B cell (primary cell): Measurements from ENCODE around the gene SYT13. TPM values are rescaled to one million over a fixed set of nuclear protein-coding genes. Genes with fewer than 3 reads are reported as not detected.

ENCODE experiments used
- ATAC-seq: fragments of 200-7000 bp; cut with Tn5 transposase; one replicate; pipeline ENCODE4 v1.10.0; 2021; ENCODE audit warnings: low read depth, mild to moderate bottlenecking, moderate number of reproducible peaks, moderate library complexity
- CTCF ChIA-PET: fragments of 350-600 bp; sonication (Branson Sonifier 250); formaldehyde crosslinking; loops from one replicate; lab custom pipeline; 2021; ENCODE audit warnings: antibody characterized with exemption, inconsistent platforms; lab: Charles Lee
- POLR2A ChIA-PET: fragments of 350-600 bp; sonication (Branson Sonifier 250); formaldehyde crosslinking; loops from one replicate; lab custom pipeline; 2021; ENCODE audit warnings: antibody characterized with exemption; lab: Charles Lee
- DNase-seq: peaks from one replicate; pipeline ENCODE4 v3.0.0; 2013
- H2AFZ ChIP-seq: 2 replicates; pipeline ENCODE4 v1.6.1; 2012; ENCODE audit warnings: mild to moderate bottlenecking, low read depth, low read length; ENCODE audit not compliant: insufficient read depth, poor library complexity, severe bottlenecking
- H3K27ac ChIP-seq, 2 donors: 1 replicate in 1 of 2; 2 replicates in 1 of 2; pipeline ENCODE4 v1.5.1; 2012 to 2013; ENCODE audit warnings: low read length in 2 of 2, mild to moderate bottlenecking in 2 of 2, moderate library complexity in 1 of 2
- H3K27me3 ChIP-seq, 4 experiments: fragments of 200-600 bp in 1 of 4; sonication (generic) in 1 of 4; replicated peaks in 1 of 4; 1 replicate in 2 of 4; 2 replicates in 2 of 4; pipeline versions ENCODE4 v1.6.1 to v1.7.0; 2013 to 2016; ENCODE audit warnings: low read length in 3 of 4, mild to moderate bottlenecking in 2 of 4, mixed read lengths in 1 of 4, moderate library complexity in 1 of 4; ENCODE audit not compliant: insufficient read depth in 4 of 4, control insufficient read depth in 3 of 4; ENCODE audit errors: control extremely low read depth in 1 of 4
- H3K36me3 ChIP-seq, 2 experiments: replicated peaks in 1 of 2; 1 replicate in 1 of 2; 2 replicates in 1 of 2; pipeline versions ENCODE4 v1.6.1 to v1.7.1; 2013; ENCODE audit warnings: low read length in 1 of 2; ENCODE audit not compliant: insufficient read depth in 2 of 2, control insufficient read depth in 1 of 2; ENCODE audit errors: control extremely low read depth in 1 of 2, extremely low read depth in 1 of 2
- H3K4me1 ChIP-seq, 2 donors: fragments of 200-600 bp in 1 of 2; sonication (generic) in 1 of 2; 1 replicate in 1 of 2; 2 replicates in 1 of 2; pipeline versions ENCODE4 v1.5.1 to v1.6.1; 2013 to 2017; ENCODE audit warnings: low read length in 2 of 2; ENCODE audit not compliant: control insufficient read depth in 2 of 2, insufficient read depth in 2 of 2
- H3K4me2 ChIP-seq: replicated peaks from 2 replicates; pipeline ENCODE3; 2012; ENCODE audit warnings: mild to moderate bottlenecking, low read depth, low read length; ENCODE audit not compliant: poor library complexity, severe bottlenecking
- H3K4me3 ChIP-seq, 5 experiments: fragments of 200-600 bp in 1 of 5; sonication (generic) in 1 of 5; 1 replicate in 3 of 5; 2 replicates in 2 of 5; pipeline versions ENCODE4 v1.5.1 to v1.7.0; 2011 to 2016; ENCODE audit warnings: low read length in 4 of 5, mild to moderate bottlenecking in 4 of 5, low read depth in 2 of 5, control low read depth in 1 of 5, moderate library complexity in 1 of 5; ENCODE audit not compliant: insufficient read depth in 1 of 5; ENCODE audit errors: control extremely low read depth in 1 of 5, extremely low read depth in 1 of 5
- H3K79me2 ChIP-seq: fragments of 200-600 bp; sonication (generic); one replicate; pipeline ENCODE4 v1.6.0; 2016; ENCODE audit warnings: low read length; ENCODE audit not compliant: control insufficient read depth, insufficient read depth
- H3K9ac ChIP-seq: fragments of 200-600 bp; sonication (generic); 2 replicates; pipeline ENCODE4 v1.6.1; 2017; ENCODE audit warnings: mild to moderate bottlenecking, low read length, moderate library complexity
- H3K9me3 ChIP-seq, 3 donors: one replicate each; pipeline versions ENCODE4 v1.6.1 to v1.7.1; 2013; ENCODE audit warnings: low read length in 2 of 3; ENCODE audit not compliant: control insufficient read depth in 2 of 3, insufficient read depth in 1 of 3; ENCODE audit errors: control extremely low read depth in 1 of 3
- H4K20me1 ChIP-seq: 2 replicates; pipeline ENCODE4 v1.6.0; 2012; ENCODE audit warnings: mild to moderate bottlenecking, low read length; ENCODE audit not compliant: insufficient read depth, control insufficient read depth, poor library complexity, severe bottlenecking
- H3K27ac Mint-ChIP-seq: one replicate; pipeline ENCODE4 v1.8.0; 2021; ENCODE audit warnings: mixed read lengths
- H3K27me3 Mint-ChIP-seq: one replicate; pipeline ENCODE4 v1.8.0; 2021; ENCODE audit warnings: mixed read lengths
- H3K4me1 Mint-ChIP-seq: one replicate; pipeline ENCODE4 v1.8.0; 2021; ENCODE audit warnings: mixed read lengths
- H3K4me3 Mint-ChIP-seq: one replicate; pipeline ENCODE4 v1.8.0; 2021; ENCODE audit warnings: mixed read lengths
- H3K9me3 Mint-ChIP-seq: one replicate; pipeline ENCODE4 v1.8.0; 2022; ENCODE audit warnings: mixed read lengths; ENCODE audit not compliant: insufficient read depth
- CTCF ChIP-seq: fragments of 200-600 bp; IDR thresholded peaks from one replicate; pipeline ENCODE4 v1.8.0; 2022; ENCODE audit warnings: antibody characterized with exemption, mild to moderate bottlenecking
- EZH2 ChIP-seq: IDR thresholded peaks from 2 replicates; pipeline ENCODE4 v1.6.1; 2012; ENCODE audit warnings: borderline replicate concordance, low read depth, mild to moderate bottlenecking, moderate library complexity, low read length; ENCODE audit not compliant: insufficient read depth, poor library complexity, severe bottlenecking
- WGBS: methylation state at CpG from one replicate; pipeline ENCODE4 v1.1.5; 2013; ENCODE audit warnings: missing lambda C conversion rate; ENCODE audit not compliant: insufficient coverage; 5-methylcytosine and 5-hydroxymethylcytosine counted together
- intact Hi-C: fragments of 100-400 bp; cut with micrococcal nuclease; formaldehyde crosslinking; loops from one replicate; pipeline ENCODE4 v1.10.0; 2022
- polyA plus RNA-seq: library from polyadenylated mRNA; depleted of rRNA; stranded (reverse); fragments of >200 nt; gene quantifications from 2 replicates; pipeline ENCODE4 v1.2.3, GENCODE V29; 2012
- total RNA-seq, 2 donors: library from RNA; stranded (reverse); fragments of 120-200 nt in 1 of 2; gene quantifications; 1 replicate in 1 of 2; 2 replicates in 1 of 2; pipeline versions ENCODE4 v1.2.3 to v1.2.4, GENCODE V29; 2013 to 2022

SYT13 gene
- total and polyA plus RNA-seq, 2 donors (not counting 1 experiment from before 2014, with no cell fraction given), result not detected

GRCh38 chr11:45243967-45244366 is 42.2 kb downstream of the SYT13 start:
- Histone ChIP-seq H3K4me2 (no peak overlapping the region), H2AFZ (no peak overlapping the region), H3K79me2 (no peaks in the 10 kb centered on the region), H3K27me3 (peaks cover 0 to 7% (median 3%) of the 10 kb centered on the region in 4 experiments), H3K9ac (no peak overlapping the region), H3K4me1 (no peaks in the 10 kb centered on the region), H3K27ac (no peak overlapping the region), H3K4me3 (no peak overlapping the region), H3K9me3 (peaks cover 0 to 3% (median 0%) of the 10 kb centered on the region in 3 donors), H3K36me3 (no peaks in the 10 kb centered on the region), H4K20me1 (no peaks in the 10 kb centered on the region)
- ChIA-PET POLR2A (no interaction called here), CTCF (interaction anchor here (2.8 kb wide), 1 partner anchor 10 kb away, joined by 14 read pairs; no protein-coding TSS in a partner anchor)
- 85% methylated on average over 12 of the region's 12 CpGs for WGBS
- Mint-ChIP-seq H3K27me3 (peaks cover 27% of the 10 kb centered on the region), H3K9me3 (no peaks in the 10 kb centered on the region), H3K27ac (no peak overlapping the region), H3K4me1 (no peaks in the 10 kb centered on the region), H3K4me3 (no peak overlapping the region)
- TF ChIP-seq EZH2 (no peak), CTCF (no peak)
- DNase-seq (no peak), ATAC-seq (no peak)
- intact Hi-C loops, result no loop called here

- H2AFZ ChIP-seq, result no peak overlapping the region
- H3K9ac ChIP-seq, result no peak overlapping the region
- peaks cover 0 to 12% (median 5%) of the 10 kb centered on the region in 4 experiments for H3K27me3 ChIP-seq
- peaks cover 0 to 3% (median 0%) of the 10 kb centered on the region in 3 donors for H3K9me3 ChIP-seq
- H3K79me2 ChIP-seq, result no peaks in the 10 kb centered on the region
- H3K36me3 ChIP-seq, result no peaks in the 10 kb centered on the region
- ChIA-PET POLR2A (no interaction called here), CTCF (interaction anchor here (0.7 to 1.0 kb wide), 3 partner anchors 10 to 145 kb away, joined by 3 read pairs; no protein-coding TSS in a partner anchor)
- DNase-seq, result no peak
- peaks cover 33% of the 10 kb centered on the region for H3K27me3 Mint-ChIP-seq
- no peaks in the 10 kb centered on the region for H3K4me1 Mint-ChIP-seq
- H3K4me3 Mint-ChIP-seq, result no peak overlapping the region
- no peak overlapping the region for H3K27ac ChIP-seq
- no peak overlapping the region for H3K27ac Mint-ChIP-seq
- H3K4me1 ChIP-seq, result no peaks in the 10 kb centered on the region
- TF ChIP-seq CTCF (no peak), EZH2 (no peak)
- H3K4me2 ChIP-seq, result no peak overlapping the region
- no peak overlapping the region for H3K4me3 ChIP-seq
- ATAC-seq, result no peak
- no peaks in the 10 kb centered on the region for H3K9me3 Mint-ChIP-seq
- no peaks in the 10 kb centered on the region for H4K20me1 ChIP-seq
- intact Hi-C loops, result no loop called here
- WGBS, result no CpG with 5 or more reads among the region's 1 CpG
Observed at GRCh38 chr11:45239733-45240132, 46.4 kb downstream of the SYT13 start.
